ENCODE results near the gene FRMD4A. TPM values are rescaled to one million over a fixed set of nuclear protein-coding genes. Genes with fewer than 3 reads are reported as not detected.

FRMD4A gene
- total RNA-seq, 1 experiment from 2014 or later: 19.6 TPM

- no peak overlapping the region for H2AFZ ChIP-seq (ENCODE audit: low read length)
- H3K18ac ChIP-seq (ENCODE audit: insufficient read length, low read depth, low read length): no peak overlapping the region
- no peak overlapping the region for H3K27ac ChIP-seq (ENCODE audit: insufficient read length, low read depth, low read length)
- H3K27me3 Mint-ChIP-seq (ENCODE audit: low read depth): no peaks in the 10 kb centered on the region
- no peak overlapping the region for H2BK12ac ChIP-seq (ENCODE audit: insufficient read length, low read depth, low read length)
- H3K79me1 ChIP-seq (ENCODE audit: insufficient read depth, low read depth, low read length, poor library complexity, severe bottlenecking): no peaks in the 10 kb centered on the region
- H3K4ac ChIP-seq (ENCODE audit: low read depth, low read length): no peak overlapping the region
- no peak overlapping the region for H4K5ac ChIP-seq (ENCODE audit: insufficient read length, low read depth, low read length)
- H3K56ac ChIP-seq (ENCODE audit: insufficient read length, low read depth, low read length): no peak overlapping the region
- H3K9me3 ChIP-seq (ENCODE audit: control insufficient read depth, low read depth, low read length): no peaks in the 10 kb centered on the region
- no peak overlapping the region for H2AK5ac ChIP-seq (ENCODE audit: insufficient read length, low read length)
- H3K23ac ChIP-seq (ENCODE audit: insufficient read length, low read depth, low read length): no peak overlapping the region
- H4K8ac ChIP-seq (replicated peaks; ENCODE audit: insufficient read length, low read depth, low read length): no peak overlapping the region
- no peak overlapping the region for H3K4me3 Mint-ChIP-seq
- no peak overlapping the region for H2BK15ac ChIP-seq (ENCODE audit: low read depth, low read length)
- no peak overlapping the region for H2BK20ac ChIP-seq (ENCODE audit: low read depth, low read length, poor library complexity, severe bottlenecking)
- H3T11ph ChIP-seq (ENCODE audit: low read length): no peak overlapping the region
- no peaks in the 10 kb centered on the region for H3K27me3 ChIP-seq (ENCODE audit: insufficient read depth, low read length)
- H3K14ac ChIP-seq (ENCODE audit: insufficient read depth, low read length): no peak overlapping the region
- H3K27ac Mint-ChIP-seq: peak overlapping the region in 1 of 3 experiments; percentile 52; a peak in 2 of 7 replicates
- peaks cover 0 to 23% (median 4%) of the 10 kb centered on the region in 3 experiments; a peak in 4 of 7 replicates for H3K36me3 Mint-ChIP-seq (ENCODE audit: insufficient read depth in 1 of 3, low read depth in 3 of 3)
- H3K9ac ChIP-seq (ENCODE audit: extremely low read depth, insufficient read length, low read length): no peak overlapping the region
- H3K79me2 ChIP-seq (ENCODE audit: insufficient read depth, low read length): no peaks in the 10 kb centered on the region
- no peaks in the 10 kb centered on the region for H3K4me1 ChIP-seq (ENCODE audit: insufficient read depth, low read length)
- no peaks in the 10 kb centered on the region for H4K20me1 ChIP-seq (ENCODE audit: control insufficient read depth, insufficient read depth, insufficient read length)
- DNase-seq: no peak
- H2BK120ac ChIP-seq (ENCODE audit: low read depth, low read length, poor library complexity, severe bottlenecking): no peak overlapping the region
- TF ChIP-seq CTCF (conservative IDR thresholded peaks at IDR 0.05): no peak
- peaks cover 32 to 35% of the 10 kb centered on the region in 2 experiments for H3K4me1 Mint-ChIP-seq
- no CpG with 5 or more reads among the region's 26 CpGs for WGBS (ENCODE audit: extremely low coverage, insufficient read length, low lambda C conversion rate)
- no peak overlapping the region for H4K91ac ChIP-seq (ENCODE audit: insufficient read length, low read depth, low read length)
- H3K4me2 ChIP-seq (ENCODE audit: insufficient read depth, insufficient read length, low read length): no peak overlapping the region
- H3K9me3 Mint-ChIP-seq: no peaks in the 10 kb centered on the region
- no peaks in the 10 kb centered on the region for H3K23me2 ChIP-seq (ENCODE audit: insufficient read length, low read depth, low read length, poor library complexity, severe bottlenecking)
- H2BK5ac ChIP-seq (ENCODE audit: insufficient read length, low read length): no peak overlapping the region
Observed at GRCh38 chr10:13728898-13729535, 601.7 kb downstream of the FRMD4A start.

Measured in H9 (cell line).